Activated gamma-delta T cell (primary cell): ENCODE data around the gene ABCA3.
"Not testable (repeated sequence)": the region's sequence is repeated elsewhere in the genome, so short reads cannot be mapped to it uniquely, and the experiment has no call there.

Experiments used
- DNase-seq: peaks from one replicate; lab custom pipeline; 2025; lab: John Stamatoyannopoulos, UW

The ABCA3 gene

DNA sequence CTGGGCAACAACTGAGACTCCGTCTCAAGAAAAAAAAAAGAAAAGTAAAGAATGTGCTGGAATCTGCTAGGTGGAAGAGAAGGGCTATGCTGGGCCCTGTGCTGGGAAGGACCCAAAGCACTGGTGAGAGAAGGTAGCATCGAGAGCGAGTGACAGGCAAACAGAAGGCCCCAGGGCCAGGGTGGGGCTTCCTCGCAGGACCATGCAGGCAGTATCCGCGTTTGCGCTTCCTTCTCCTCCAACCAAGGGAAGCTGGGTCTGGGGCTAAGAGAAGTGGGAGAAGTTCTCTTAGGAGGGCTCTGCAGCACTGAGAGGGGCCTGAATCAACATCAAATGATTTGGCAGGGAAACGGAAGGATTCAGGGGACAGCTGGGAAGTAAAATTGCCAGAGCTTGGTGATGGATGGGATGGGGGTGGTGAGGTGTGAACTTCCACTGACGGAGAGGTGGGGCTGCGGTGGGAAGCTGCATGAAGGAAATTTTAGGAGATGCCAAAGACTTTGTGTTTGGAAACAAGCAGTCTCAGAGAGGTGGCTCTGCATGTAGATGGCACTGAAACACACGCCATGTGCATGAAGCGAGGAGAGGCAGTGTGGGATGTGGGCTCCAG is 83.9 kb downstream of the ABCA3 start:
- DNase-seq = no peak

DNA sequence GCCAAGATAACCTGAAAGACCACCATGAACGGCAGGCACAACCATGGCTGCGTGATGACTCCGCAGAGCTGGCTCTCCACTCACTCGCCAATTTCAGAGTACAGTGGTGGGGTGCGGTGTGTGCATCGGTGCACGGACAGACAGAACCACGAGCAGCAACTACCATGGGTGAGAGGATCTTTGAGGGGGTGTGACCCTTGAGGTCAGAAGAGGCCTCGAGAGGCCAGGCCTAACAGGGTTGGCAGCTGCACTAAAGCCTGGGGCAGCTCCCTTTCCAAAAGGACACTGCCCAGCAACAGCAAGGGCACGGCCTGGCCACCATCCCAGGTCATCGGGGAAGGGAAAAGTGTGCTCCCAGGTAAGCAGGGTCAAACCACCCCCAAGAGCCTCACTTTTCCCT is 87.2 kb downstream of the ABCA3 start:
- DNase-seq = no peak

DNA sequence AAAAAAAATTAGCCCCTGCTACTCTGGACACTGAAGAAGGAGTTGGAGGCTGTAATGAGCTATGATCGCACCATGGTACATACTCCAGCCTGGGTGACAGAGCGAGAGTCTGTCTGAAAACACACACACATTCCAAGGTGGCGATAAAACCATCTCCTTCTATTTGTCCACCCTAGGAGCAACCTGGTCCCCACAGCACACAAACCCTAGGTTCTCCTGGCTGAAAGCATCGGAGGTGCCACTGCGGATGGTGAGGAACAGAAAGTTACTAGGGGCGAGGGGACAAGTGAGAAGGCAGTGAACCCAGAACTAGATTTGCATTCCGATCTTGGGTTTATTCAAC is 87.8 kb downstream of the ABCA3 start:
- no peak for DNase-seq

DNA sequence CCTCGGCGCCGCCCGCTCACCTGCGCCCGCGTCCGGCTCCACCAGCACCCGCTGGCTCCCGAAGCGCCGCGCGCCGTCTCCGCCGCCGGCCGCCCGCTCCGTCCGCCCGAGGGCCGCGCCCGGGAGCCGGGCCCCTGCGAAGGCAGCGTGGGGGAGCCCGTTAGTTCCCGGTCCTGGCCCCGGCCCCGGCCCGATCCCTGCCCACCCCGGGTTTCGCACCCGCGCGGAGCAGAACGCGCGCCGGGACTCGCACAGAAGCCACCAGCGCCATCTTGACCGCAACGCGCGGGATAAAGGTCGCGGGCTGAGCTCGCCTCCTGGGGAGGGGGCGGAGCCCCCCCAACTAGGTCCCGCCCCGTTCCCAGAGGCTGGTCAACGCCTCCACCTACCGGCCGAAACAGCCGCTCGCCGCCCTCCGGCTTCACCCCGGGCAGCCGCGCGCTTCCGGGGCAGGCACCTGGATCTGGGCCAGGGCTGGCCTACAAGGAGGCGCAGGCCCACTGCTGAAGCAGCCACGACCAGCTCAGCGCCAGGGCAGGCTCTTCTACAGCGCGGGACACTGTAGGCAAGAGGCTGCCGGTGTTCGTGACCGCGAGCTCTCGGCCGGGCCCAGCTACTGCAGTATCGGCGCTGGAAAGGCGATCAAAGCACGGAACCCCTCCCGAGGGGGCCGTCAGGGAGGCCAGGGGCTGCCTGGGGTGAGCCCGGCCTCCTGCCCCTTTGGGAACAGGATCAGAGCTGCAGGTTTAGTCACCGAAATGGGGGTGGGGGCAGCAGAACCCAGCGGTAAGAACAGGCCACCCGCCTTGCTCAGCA is 89.0 kb downstream of the ABCA3 start, which contains the start of gene ECI1:
Gene ECI1, minus strand, starts transcription at position 292 of the 816 bp plus-strand sequence. Its CDS starts 21 bp downstream, at position 271.
- peak; percentile 69 for DNase-seq

DNA sequence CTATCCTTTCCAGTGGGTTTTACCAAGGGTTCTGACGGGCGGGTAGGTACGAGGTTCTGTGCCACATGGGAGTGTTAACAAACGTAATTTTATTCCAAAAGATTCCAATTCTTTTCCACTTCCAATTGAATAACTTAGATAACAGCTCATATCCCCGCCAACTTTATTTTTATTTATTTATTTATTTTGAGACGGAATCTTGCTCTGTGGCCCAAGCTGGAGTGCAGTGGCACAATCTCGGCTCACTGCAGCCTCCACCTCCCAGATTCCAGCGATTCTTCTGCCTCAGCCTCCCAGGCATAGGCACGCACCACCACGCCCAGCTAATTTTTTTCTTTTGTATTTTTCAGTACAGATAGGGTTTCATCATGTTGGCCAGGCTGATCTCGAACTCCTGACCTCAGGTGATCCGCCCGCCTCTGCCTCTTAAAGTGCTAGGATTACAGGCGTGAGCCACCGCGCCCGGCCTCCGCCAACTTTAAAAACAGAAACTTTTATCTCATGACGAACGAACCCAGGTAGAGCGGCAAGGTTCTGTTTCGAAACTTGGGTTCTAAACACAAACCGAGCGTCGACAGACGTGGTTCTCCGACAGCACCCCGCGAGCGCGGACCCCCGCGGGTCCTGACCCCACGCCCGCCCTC is 89.8 kb downstream of the ABCA3 start:
- no peak for DNase-seq

DNA sequence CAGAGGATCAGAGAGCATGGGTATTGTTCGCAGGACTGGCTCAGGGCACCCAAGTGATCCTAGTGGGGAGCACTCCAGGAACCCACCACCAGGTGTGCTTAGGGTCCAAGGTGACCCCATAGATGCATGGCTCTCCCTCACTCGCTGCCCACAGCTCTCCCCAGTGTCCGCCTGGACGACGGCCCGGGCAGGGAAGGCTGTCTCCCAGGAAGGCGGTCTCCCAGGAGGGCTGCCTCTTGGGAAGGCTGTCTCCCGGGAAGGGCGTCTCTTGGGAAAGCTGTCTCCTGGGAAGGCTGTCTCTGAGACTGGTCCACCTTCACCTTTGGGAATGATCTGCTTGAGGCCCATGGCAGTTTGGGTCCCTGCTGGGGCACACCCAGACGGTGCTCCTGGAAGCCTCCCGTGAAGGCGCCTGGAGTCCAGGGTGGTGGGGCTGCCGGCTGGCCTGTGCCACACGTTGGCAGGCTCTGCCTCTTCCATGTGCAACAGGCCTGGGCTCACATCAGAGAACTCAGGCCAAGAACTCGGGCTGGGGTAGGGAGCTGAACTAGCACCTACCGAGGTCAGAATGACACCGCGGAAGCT is 94.1 kb downstream of the ABCA3 start:
- no peak for DNase-seq

DNA sequence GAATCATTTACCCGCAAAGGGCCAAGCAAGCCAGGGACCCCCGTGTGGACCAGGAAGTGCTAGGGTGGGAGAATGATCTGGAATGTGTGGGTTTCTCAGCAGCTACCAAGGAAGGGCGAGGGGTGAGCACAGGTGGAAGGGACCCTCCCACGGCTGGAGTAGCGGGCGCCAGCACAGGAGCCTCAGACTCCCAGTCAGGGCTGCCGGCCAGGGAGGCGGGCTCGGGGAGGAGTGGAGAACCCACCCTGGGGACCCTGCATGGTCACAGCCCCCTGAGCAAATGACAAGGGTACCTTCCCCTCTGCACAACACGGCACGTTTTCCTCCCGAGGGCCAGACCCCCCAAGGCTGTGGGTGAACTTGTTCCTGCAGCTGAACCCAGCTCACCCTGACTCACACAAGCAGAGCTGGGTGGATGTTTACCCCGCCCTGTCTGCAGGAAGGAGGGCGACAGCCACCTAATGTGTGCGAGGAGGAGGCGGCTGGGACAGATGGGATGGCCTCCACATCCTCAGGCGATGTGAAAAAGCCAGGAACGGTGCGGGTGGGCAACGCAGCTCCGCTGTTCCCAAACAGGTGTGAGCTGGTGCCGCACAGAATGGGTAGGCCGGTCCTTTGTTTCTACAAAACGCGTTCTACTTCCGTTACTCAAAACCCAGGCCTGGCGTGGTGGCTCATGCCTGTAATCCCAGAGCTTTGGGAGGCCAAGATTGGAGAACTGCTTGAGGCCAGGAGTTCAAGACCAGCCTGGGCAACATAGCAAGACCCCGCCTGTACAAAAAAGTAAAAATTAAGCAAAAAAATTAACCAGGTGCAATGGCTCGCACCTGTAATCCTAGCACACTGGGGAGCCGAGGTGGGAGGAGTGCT is 95.4 kb downstream of the ABCA3 start:
- DNase-seq = no peak

DNA sequence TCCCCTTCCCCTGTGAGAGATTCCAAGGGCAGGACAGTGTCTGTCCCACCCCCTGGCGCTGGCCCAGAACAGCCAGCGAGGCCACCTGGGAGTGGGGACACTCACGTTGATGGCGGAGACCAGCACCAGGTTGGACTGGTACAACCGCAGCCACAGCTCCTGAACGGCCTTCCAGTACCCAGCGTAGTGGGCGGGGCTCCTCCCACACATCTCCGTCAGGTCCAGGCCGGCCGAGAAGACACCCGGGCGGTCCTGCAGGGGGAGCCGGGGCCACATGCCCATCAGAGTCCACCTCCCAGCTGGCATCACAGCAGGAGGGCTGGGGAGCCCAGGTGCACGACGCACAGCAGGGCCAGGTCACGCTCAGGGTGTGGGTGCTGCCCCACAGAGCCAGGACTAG is 96.2 kb downstream of the ABCA3 start:
- DNase-seq = no peak

DNA sequence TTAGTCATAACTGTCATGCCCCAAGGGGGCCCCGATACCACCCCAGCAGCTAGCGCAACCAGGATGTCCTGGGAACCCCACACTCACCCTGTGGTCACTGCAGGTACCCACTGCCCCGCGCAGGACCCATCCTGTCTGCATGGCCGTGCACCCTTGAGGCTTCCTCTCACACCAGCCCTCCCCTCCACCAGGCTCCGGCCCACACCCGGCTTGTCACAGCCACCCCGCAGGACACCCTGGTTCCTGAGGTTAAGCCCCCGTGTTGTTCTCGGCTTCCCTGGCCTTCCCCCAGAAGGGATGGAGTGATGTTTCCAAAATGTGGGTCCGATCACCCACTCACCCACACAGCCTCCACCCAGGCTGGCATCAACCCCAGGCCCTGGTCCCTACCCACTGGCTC is 96.7 kb downstream of the ABCA3 start:
- no peak for DNase-seq

DNA sequence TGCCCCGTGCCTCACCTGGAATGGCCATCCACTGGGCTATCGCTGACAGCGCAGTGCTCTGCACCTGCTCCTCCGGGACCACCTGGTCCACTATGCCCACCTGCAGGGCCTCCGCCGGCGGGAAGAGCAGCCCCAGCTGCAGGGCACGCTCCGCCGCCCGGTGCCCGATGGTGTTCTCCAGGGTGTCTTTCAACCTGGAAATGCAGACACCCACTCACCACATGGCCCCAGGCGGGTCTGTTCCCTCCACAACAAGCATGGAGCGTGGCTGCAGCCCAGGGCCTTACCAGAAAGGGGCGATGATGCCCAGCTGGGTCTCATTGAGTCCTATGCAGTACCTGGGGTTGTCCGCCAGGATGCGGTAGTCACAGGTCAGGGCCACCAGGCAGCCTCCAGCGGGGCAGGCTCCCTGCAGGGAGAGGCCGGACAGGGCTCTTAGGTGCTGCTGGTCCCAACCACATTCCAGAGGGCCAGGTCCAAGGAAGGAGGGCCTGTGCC is 97.4 kb downstream of the ABCA3 start:
- no peak for DNase-seq

DNA sequence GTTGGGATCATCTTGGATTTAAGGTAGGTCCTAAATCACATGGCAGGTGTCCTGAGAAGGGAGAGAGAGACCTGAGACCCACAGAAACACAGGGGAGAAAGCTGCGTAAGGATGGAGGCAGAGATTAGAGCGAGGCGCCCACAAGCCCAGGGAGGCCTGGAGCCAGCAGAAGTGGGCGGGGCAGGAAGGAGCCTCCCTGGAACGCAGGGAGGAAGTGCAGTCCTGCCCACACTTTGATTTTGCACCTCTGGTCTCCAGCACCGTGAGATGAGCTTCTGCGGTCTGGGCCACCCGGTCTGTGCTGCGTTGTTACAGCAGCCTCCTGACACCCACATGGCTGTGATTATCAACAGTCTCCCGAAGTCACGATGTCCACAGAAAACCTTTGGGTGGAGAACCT is 97.9 kb downstream of the ABCA3 start:
- DNase-seq = no peak

DNA sequence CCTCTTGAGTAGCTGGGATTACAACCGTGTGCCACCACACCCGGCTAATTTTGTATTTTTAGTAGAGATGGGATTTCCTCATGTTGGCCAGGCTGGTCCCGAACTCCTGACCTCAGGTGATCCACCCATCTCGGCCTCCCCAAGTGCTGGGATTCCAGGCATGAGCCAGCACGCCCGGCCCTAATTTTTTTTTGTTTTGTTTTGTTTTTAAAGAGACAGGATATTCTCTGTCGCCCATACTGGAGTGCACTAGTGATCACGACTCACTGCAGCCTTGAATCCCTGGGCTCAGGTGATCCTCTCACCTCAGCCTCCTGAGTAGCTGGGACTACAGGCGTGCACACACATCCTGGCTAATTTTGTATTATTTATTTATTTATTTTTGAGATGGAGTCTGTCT is 100.2 kb downstream of the ABCA3 start:
- DNase-seq = not testable (repeated sequence)

DNA sequence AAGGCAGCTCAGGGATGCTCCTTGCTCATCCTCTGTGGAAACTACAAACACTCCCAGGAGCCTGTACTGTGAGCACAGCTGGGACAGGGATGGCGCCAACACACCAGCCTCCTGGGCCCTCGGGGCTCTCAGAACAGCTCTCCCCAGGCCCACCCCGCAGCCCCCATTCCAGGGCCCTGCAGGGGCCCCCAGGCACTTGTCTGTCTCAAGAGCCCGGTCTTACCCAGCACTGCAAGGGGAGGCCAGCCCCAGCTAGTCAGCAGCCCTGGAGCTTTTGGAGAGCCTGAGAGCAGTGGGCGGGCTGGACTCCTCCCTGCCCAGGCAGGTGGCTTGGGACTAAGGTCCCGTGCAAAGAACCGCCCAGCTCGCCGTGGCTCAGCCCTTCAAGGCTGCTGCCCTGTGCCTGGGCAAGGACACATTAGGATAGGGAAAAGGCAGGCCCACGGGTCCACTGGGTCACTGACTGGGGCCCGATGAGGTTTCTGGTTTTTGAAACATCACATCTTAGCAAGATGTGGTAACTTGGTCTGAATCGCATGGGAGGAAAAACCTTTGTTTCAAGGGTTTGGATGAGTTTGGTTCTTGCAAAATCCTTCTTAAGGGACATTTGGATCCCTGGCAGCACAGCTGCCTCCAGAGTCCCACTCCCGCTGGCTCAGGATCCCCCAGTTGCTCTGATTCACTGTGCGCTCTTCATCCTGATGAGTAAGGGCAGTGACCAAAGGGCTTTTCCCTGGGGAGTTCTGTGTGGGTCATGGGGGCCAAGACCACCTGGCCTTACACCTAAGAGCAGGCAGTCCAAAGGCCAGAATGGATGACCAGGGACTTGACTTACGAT is 101.5 kb downstream of the ABCA3 start:
- DNase-seq = no peak

DNA sequence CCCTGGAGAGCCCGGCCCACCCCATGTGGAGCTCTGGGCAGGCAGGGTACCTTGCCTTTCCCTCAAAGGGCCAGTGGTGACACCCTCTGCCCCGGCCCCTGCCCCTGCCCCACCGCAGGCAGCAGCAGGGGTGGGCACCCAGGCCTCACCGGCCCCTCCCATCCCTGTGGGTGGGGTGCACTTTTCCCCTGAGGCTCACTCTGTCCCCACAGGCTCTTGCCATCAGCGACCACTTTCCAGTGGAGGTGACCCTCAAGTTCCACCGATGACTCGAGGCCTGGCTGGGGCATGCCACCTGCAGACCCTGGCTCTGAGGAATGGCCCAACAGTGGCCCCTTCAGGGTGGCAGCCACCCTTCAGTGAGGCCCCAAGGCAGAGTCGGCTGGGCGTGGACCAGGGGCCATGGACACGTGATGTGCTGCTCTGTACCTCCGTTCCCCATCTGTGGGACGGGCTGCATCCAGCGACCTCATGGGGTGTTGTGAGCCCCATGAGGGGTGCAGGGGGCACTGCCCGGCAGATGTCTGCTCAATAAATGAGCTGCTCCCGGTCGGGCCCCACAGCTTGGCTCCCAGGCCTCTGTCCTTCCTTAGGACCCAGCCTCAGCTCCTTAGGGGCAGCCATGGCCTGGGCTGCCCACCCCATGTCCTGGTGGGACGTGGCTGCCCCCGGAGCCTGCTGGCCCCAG is 102.2 kb downstream of the ABCA3 start:
- DNase-seq = no peak

DNA sequence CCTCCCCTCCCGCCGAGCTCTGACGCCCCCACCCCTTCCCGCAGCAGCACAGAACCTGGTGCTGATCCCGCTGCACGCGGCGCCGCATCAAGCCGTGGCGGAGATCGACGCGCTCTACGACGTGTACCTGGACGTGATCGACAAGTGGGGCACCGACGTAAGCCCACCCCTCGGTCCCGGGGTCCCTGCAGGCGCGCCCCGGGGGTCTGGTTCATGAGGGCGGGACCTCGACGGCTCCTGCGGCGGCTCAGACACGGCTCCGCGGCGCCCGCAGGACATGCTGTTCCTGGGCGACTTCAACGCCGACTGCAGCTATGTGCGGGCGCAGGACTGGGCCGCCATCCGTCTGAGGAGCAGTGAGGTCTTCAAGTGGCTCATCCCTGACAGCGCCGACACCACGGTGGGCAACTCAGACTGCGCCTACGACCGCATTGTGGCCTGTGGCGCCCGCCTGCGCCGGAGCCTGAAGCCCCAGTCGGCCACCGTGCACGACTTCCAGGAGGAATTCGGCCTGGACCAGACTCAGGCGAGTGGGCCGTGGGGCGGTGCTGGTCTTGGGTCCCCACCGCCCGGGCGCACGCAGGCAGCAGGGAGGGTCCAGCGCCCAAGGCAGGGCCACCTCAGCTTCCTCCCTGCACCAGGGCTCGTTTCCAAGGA is 102.9 kb downstream of the ABCA3 start:
- DNase-seq = no peak

DNA sequence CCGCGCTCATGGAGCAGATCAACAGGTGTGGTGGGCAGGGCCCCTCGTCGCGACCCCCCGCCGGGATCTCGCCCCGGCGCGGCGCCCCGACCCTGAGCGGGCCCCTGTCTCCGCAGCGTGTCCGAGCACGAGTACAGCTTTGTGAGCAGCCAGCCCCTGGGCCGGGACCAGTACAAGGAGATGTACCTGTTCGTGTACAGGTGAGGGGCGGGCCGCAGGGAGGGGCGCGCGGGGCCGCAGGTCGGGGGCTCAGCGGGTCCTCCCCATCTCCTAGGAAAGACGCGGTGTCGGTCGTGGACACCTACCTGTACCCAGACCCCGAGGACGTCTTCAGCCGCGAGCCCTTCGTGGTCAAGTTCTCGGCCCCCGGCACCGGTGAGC is 103.4 kb downstream of the ABCA3 start:
- no peak for DNase-seq

DNA sequence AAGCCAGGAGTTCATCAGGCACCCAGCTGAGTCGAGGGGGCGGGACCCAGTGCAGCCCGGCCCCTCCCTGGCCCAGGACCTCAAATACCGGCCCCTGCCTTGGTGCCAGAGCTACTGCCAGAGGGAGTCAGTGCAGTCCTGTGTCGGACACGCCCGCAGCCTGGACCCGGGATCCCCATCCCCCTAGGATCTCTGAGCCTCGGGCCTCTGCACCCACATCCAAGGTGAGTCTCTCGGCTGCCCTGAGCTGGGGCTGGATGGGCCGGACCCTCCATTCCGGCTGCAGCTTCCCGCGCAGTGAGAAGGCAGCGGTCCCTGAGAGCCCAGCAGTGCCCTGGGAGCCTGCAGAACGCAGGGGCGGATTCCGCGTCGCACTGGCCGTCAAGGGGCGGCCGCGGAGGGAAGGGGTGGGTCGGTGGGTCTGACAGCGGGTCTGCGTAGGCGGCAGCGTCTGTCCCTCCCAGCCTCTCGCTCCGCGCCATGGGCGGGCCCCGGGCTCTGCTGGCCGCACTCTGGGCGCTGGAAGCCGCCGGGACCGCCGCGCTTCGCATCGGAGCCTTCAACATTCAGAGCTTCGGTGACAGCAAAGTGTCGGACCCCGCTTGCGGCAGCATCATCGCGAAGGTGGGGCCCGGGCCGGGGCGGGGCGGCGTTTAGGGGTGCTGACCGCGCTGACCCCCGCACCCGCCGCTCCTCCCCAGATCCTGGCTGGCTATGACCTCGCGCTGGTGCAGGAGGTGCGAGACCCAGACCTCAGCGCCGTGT is 104.0 kb downstream of the ABCA3 start, which contains the start of gene DNASE1L2:
Gene DNASE1L2, plus strand, starts transcription at position 108 of the 765 bp plus-strand sequence. Its CDS starts 373 bp downstream, at position 481.
- no peak for DNase-seq

DNA sequence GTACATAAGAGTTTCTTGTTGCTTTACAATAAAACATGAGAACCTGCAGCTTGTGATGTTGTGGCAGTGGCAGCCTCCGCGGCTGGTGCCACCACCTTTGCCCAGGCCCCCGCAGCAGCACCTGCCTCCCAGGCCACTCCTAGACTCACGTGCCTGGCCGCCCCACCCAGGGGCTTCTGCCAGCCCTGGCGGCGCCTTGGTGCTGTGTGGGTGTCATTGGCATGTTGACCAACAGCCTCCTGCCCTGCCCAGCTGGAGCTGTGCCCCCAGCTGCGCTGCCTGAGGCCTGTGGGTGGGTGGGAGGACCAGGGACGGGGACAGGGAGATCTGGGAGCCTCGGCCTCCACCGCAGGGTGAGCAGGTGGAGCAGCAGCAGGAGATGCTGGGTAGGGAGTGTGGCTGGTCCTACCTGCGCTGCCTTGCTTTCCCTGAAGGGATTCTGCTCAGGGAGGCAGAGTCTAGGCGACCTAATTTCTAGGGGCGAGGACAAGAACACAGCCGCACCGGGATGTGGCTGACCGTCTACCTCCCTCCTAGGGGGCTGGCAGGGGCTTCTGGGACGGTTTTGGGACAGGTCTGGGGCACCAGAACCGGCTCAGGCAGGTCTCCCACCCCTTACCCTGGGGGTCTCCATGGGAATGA is 104.7 kb downstream of the ABCA3 start:
- DNase-seq = no peak
